MCF 10A (cell line): ENCODE data around the gene CCDC57. TPM values are rescaled to one million over a fixed set of nuclear protein-coding genes. Genes with fewer than 3 reads are reported as not detected.

ENCODE experiments used
- BruUV-seq: library from RNA; stranded (reverse); fragments of 400-500 nt; replicated peaks from 2 replicates; lab custom pipeline; 2021; lab: Mats Ljungman, UMichigan
- CTCF ChIA-PET: fragments of 300-600 bp; sonication (Branson Sonifier 250); formaldehyde crosslinking; extraction: SDS; loops from one replicate; lab custom pipeline; 2021; ENCODE audit warnings: antibody characterized with exemption, inconsistent platforms; lab: Yijun Ruan, JAX
- POLR2A ChIA-PET: fragments of 300-600, 350-650 bp; sonication (Branson Sonifier 250); formaldehyde crosslinking; extraction: SDS; loops from one replicate; lab custom pipeline; 2020; ENCODE audit warnings: antibody characterized with exemption, inconsistent platforms; lab: Yijun Ruan, JAX
- DNase-seq: peaks from one replicate; pipeline ENCODE4 v3.0.0-alpha.2; 2018; ENCODE audit not compliant: unreplicated experiment
- H3K27ac Mint-ChIP-seq: one replicate; pipeline ENCODE4 v1.8.0; 2022; ENCODE audit warnings: mild to moderate bottlenecking, low read depth, mixed read lengths; ENCODE audit not compliant: unreplicated experiment
- H3K27me3 Mint-ChIP-seq: one replicate; pipeline ENCODE4 v1.8.0; 2022; ENCODE audit warnings: mixed read lengths; ENCODE audit not compliant: insufficient read depth, unreplicated experiment
- H3K36me3 Mint-ChIP-seq: one replicate; pipeline ENCODE4 v1.8.0; 2022; ENCODE audit warnings: mild to moderate bottlenecking, moderate library complexity, mixed read lengths; ENCODE audit not compliant: insufficient read depth, unreplicated experiment
- H3K4me1 Mint-ChIP-seq: one replicate; pipeline ENCODE4 v1.8.0; 2022; ENCODE audit warnings: mixed read lengths; ENCODE audit not compliant: insufficient read depth, unreplicated experiment
- H3K4me3 Mint-ChIP-seq: one replicate; pipeline ENCODE4 v1.8.0; 2022; ENCODE audit warnings: mild to moderate bottlenecking, moderate library complexity, mixed read lengths; ENCODE audit not compliant: unreplicated experiment
- H3K9me3 Mint-ChIP-seq: one replicate; pipeline ENCODE4 v1.8.0; 2022; ENCODE audit warnings: mixed read lengths; ENCODE audit not compliant: unreplicated experiment
- intact Hi-C: fragments of 100-400 bp; cut with micrococcal nuclease; formaldehyde crosslinking; loops from 2 replicates; pipeline ENCODE4 v1.14.1; 2022
- total RNA-seq: library from RNA; stranded (reverse); gene quantifications from 2 replicates; pipeline ENCODE4 v1.2.3, GENCODE V29; 2022
- TF ChIP-seq, protein P1 (sequence below): fragments of 200-600 bp; IDR thresholded peaks from one replicate; pipeline ENCODE4 v1.8.0; 2022; ENCODE audit warnings: antibody characterized with exemption, mild to moderate bottlenecking; ENCODE audit not compliant: unreplicated experiment

The CCDC57 gene
- total RNA-seq, 1 experiment from 2014 or later: 86.8 TPM

DNA sequence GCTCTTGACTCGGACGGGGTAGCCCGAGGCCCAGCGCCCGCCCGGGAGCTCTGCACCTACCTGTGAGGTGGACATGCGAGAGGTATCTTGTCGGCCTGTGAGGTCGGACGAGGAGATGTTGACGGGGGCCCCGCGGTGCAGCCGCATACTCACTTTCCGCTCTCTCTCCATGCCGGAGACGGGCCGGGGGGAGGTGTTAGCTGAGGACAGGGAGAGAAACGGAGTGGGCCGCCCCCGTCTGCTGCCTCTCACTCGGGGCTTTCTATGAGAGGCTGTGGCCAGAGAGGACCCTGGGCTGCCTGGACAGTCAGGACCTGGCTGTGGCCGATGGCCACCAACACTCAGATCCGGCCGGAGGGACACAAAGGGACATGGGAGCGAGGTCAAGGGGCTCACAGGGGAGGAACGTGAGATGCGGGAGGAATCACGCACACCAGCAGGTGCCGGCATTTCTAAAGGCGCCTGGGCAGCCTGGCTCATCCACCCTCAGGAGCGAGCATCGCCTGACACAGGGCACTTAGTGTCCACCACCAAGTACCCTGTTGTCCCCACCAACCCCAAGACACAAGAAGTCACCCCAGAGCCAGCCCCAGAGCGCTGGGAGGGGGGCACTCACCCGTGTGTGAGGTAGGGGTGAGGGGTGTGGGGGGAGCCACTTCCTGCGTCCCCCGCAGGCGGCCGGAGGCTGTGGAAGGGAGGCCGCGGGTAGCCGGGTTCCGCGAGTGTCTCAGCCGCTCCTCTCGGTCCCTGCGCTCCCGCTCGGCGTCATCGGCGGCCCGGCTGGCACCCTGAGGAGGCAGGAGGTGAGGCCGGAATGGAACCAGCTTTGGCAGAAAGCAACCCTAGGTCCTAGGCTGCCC lies 36.4 kb upstream of the CCDC57 start:
- BruUV-seq: no TSS peak
- H3K27me3 Mint-ChIP-seq: no peaks in the 10 kb centered on the region
- POLR2A ChIA-PET: interaction anchor here (0.6 kb wide), 2 partner anchors 58 to 139 kb away, joined by 3 to 4 read pairs; no protein-coding TSS in a partner anchor
- peaks cover 96% of the 10 kb centered on the region for H3K36me3 Mint-ChIP-seq
- CTCF ChIA-PET: no interaction called here
- no peak for DNase-seq
- intact Hi-C loops: loop anchor here (10.0 kb wide), 1 partner anchor 214 kb away; the partner anchor contains the start of genes DCXR and RAC3
- H3K9me3 Mint-ChIP-seq: no peaks in the 10 kb centered on the region
- H3K27ac Mint-ChIP-seq: no peak overlapping the region
- TF ChIP-seq, protein P1, sequence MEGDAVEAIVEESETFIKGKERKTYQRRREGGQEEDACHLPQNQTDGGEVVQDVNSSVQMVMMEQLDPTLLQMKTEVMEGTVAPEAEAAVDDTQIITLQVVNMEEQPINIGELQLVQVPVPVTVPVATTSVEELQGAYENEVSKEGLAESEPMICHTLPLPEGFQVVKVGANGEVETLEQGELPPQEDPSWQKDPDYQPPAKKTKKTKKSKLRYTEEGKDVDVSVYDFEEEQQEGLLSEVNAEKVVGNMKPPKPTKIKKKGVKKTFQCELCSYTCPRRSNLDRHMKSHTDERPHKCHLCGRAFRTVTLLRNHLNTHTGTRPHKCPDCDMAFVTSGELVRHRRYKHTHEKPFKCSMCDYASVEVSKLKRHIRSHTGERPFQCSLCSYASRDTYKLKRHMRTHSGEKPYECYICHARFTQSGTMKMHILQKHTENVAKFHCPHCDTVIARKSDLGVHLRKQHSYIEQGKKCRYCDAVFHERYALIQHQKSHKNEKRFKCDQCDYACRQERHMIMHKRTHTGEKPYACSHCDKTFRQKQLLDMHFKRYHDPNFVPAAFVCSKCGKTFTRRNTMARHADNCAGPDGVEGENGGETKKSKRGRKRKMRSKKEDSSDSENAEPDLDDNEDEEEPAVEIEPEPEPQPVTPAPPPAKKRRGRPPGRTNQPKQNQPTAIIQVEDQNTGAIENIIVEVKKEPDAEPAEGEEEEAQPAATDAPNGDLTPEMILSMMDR: no peak
- H3K4me3 Mint-ChIP-seq: no peak overlapping the region
- peaks cover 34% of the 10 kb centered on the region for H3K4me1 Mint-ChIP-seq

DNA sequence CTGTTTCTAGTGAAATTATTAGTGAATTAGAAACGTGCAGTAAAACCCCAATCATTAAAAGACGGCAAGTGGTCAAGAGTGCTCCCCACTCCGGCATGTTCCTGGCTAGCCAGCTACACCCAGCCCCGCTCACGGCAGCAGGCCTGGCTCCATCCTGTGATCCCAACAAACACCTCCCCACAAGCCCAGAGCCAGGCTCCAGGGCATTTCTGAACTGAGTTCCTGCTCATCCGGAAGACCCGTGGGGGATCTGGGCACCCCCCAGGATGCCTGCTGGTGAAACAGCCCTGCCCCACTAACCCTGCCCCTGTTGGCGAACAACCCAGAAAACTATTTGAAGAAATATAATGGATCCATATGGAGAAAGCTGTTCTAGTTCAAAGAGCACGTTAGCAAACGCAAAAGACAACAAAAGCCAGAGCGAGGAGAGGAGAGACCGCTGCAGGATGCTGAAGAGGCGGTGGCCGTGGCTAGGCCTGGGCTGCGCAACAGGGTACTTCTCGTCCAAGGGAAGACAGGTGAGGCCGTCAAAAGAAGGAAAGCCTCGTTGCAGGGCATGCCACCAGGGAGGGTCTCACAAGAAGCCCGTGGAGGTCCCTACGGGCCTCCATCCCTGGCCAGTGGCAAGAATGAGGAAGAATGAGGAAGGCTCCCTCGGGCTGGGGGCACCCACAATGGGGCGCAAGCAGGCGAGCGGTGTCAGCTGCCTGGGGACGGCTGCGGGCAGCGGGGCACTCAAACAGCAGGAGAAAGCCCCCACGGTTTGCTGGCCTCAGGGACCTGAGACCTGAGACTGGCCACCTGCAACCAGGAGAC lies 35.4 kb upstream of the CCDC57 start:
- TF ChIP-seq, protein P1: no peak

DNA sequence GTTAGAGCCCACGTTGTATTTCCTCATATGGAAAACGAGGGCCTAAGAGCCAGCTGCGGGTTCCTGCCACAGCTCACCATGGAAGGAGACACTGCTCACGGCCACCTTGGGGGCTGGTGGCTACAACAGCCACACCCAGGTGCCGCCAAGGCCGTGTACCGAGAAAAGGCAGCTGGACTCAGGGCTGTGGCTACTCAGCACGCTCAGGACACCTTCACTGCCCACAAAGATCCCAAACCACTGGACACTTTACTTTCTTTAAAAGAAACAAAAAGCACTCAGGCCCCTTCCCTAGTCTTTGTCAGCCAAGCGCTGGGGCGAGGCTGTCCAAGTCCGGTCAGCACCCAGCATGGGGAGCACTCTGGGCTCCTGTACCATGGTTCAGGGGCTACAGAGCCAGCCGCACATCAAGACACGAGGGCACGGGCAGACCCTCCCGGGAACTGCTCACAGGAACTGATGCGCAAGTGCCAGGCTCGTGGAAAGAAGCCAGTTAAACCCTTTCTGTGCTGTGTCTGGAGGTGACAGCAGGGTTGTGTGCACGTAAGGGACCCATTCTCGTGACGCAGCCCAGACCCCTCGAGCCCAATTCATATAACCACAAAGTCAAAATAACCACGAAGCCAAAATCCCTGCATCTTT lies 34.7 kb upstream of the CCDC57 start:
- CTCF ChIA-PET: no interaction called here
- Mint-ChIP-seq H3K27ac (peak overlapping the region; percentile 70), H3K4me3 (no peak overlapping the region), H3K9me3 (no peaks in the 10 kb centered on the region), H3K36me3 (peaks cover 100% of the 10 kb centered on the region), H3K27me3 (no peaks in the 10 kb centered on the region), H3K4me1 (peaks cover 47% of the 10 kb centered on the region)
- BruUV-seq: no TSS peak
- TF ChIP-seq, protein P1: no peak
- DNase-seq: no peak
- POLR2A ChIA-PET: interaction anchor here (0.6 to 1.5 kb wide), 9 partner anchors 11 to 176 kb away, joined by 3 to 7 read pairs (median 3); partner anchors contain the start of genes SECTM1 and SLC16A3
- intact Hi-C loops: loop anchor here (10.0 kb wide), 1 partner anchor 213 kb away; the partner anchor contains the start of genes DCXR and RAC3

More for the DNA sequence above, 35.4 kb upstream of the CCDC57 start:
- CTCF ChIA-PET: no interaction called here
- no peak for DNase-seq
- Mint-ChIP-seq H3K27ac (no peak overlapping the region), H3K4me1 (peaks cover 40% of the 10 kb centered on the region), H3K4me3 (no peak overlapping the region), H3K36me3 (peaks cover 100% of the 10 kb centered on the region), H3K9me3 (no peaks in the 10 kb centered on the region), H3K27me3 (no peaks in the 10 kb centered on the region)
- intact Hi-C loops: loop anchor here (10.0 kb wide), 1 partner anchor 213 kb away; the partner anchor contains the start of genes DCXR and RAC3
- POLR2A ChIA-PET: interaction anchor here (0.6 to 1.5 kb wide), 2 partner anchors 50 to 177 kb away, joined by 3 to 7 read pairs; no protein-coding TSS in a partner anchor
- BruUV-seq: no TSS peak
